ENCODE results near the gene COL25A1.

Gene COL25A1

GRCh38 chr4:109266236-109266635, 36.2 kb downstream of the COL25A1 start:
- no peak for DNase-seq (ENCODE audit: extremely low read depth, low read depth)
- TF ChIP-seq CTCF (IDR thresholded peaks at IDR 0.05; ENCODE audit: low read depth, low read length) = no peak

GRCh38 chr4:109263721-109264120, 38.7 kb downstream of the COL25A1 start:
- no peak for TF ChIP-seq CTCF (IDR thresholded peaks at IDR 0.05; ENCODE audit: low read depth, low read length)
- no peak for DNase-seq (ENCODE audit: extremely low read depth, low read depth)

- no peak for DNase-seq (ENCODE audit: extremely low read depth, low read depth)
- no peak for TF ChIP-seq CTCF (IDR thresholded peaks at IDR 0.05; ENCODE audit: low read depth, low read length)
Measured at GRCh38 chr4:109256818-109257217, 45.6 kb downstream of the COL25A1 start.

- DNase-seq (ENCODE audit: extremely low read depth, low read depth) = no peak
- no peak for TF ChIP-seq CTCF (IDR thresholded peaks at IDR 0.05; ENCODE audit: low read depth, low read length)
Measured at GRCh38 chr4:109254845-109255244, 47.6 kb downstream of the COL25A1 start.

GRCh38 chr4:109251396-109251795, 51.1 kb downstream of the COL25A1 start:
- no peak for DNase-seq (ENCODE audit: extremely low read depth, low read depth)
- no peak for TF ChIP-seq CTCF (IDR thresholded peaks at IDR 0.05; ENCODE audit: low read depth, low read length)

- no peak for TF ChIP-seq CTCF (IDR thresholded peaks at IDR 0.05; ENCODE audit: low read depth, low read length)
- DNase-seq (ENCODE audit: extremely low read depth, low read depth) = no peak
Measured at GRCh38 chr4:109248322-109248900, 54.0 kb downstream of the COL25A1 start.

- no peak for DNase-seq (ENCODE audit: extremely low read depth, low read depth)
Measured at GRCh38 chr4:109243871-109244270, 58.6 kb downstream of the COL25A1 start.

More at GRCh38 chr4:109243871-109244270, 58.6 kb downstream of the COL25A1 start:
- no peak for TF ChIP-seq CTCF (IDR thresholded peaks at IDR 0.05; ENCODE audit: low read depth, low read length)
